ENCODE results near the gene ADAM12.

ADAM12 gene

GRCh38 chr10:126133082-126133620 lies 255.1 kb downstream of the ADAM12 start:
- no peak for TF ChIP-seq ZNF274 (IDR thresholded peaks at IDR 0.05; ENCODE audit: low read depth, low read length)
- no peak for TF ChIP-seq YY1 (IDR thresholded peaks at IDR 0.05; ENCODE audit: insufficient read depth, insufficient read length)
- TF ChIP-seq SUZ12 (IDR thresholded peaks at IDR 0.05; ENCODE audit: extremely low read depth, insufficient read depth, insufficient read length): no peak
- no peaks in the 10 kb centered on the region for H3K36me3 ChIP-seq (ENCODE audit: insufficient read depth, insufficient read length, low read length)
- H3K4me3 ChIP-seq (ENCODE audit: insufficient read length, low read depth): no peak overlapping the region
- no peak for DNase-seq (ENCODE audit: low read depth, low spot score)
- H3K27me3 ChIP-seq (ENCODE audit: insufficient read depth, insufficient read length): no peaks in the 10 kb centered on the region
- no peaks in the 10 kb centered on the region for H3K9me3 ChIP-seq (ENCODE audit: insufficient read depth, low read length)
- H3K4me1 ChIP-seq (ENCODE audit: insufficient read depth, insufficient read length): no peaks in the 10 kb centered on the region
- no peak overlapping the region for H3K9ac ChIP-seq (ENCODE audit: insufficient read length, low read depth)

- no peak overlapping the region for H3K9ac ChIP-seq (ENCODE audit: insufficient read length, low read depth)
- H3K27me3 ChIP-seq (ENCODE audit: insufficient read depth, insufficient read length): no peaks in the 10 kb centered on the region
- H3K9me3 ChIP-seq (ENCODE audit: insufficient read depth, low read length): no peaks in the 10 kb centered on the region
- no peak overlapping the region for H3K4me3 ChIP-seq (ENCODE audit: insufficient read length, low read depth)
- TF ChIP-seq YY1 (IDR thresholded peaks at IDR 0.05; ENCODE audit: insufficient read depth, insufficient read length): no peak
- TF ChIP-seq ZNF274 (IDR thresholded peaks at IDR 0.05; ENCODE audit: low read depth, low read length): no peak
- no peaks in the 10 kb centered on the region for H3K36me3 ChIP-seq (ENCODE audit: insufficient read depth, insufficient read length, low read length)
- DNase-seq (ENCODE audit: low read depth, low spot score): no peak
- no peaks in the 10 kb centered on the region for H3K4me1 ChIP-seq (ENCODE audit: insufficient read depth, insufficient read length)
These were observed 256.9 kb downstream of the ADAM12 start for GRCh38 chr10:126131341-126131740.

- no peaks in the 10 kb centered on the region for H3K27me3 ChIP-seq (ENCODE audit: insufficient read depth, insufficient read length)
- H3K9me3 ChIP-seq (ENCODE audit: insufficient read depth, low read length): no peaks in the 10 kb centered on the region
- no peak overlapping the region for H3K4me3 ChIP-seq (ENCODE audit: insufficient read length, low read depth)
- TF ChIP-seq YY1 (IDR thresholded peaks at IDR 0.05; ENCODE audit: insufficient read depth, insufficient read length) (no peak), SUZ12 (IDR thresholded peaks at IDR 0.05; ENCODE audit: extremely low read depth, insufficient read depth, insufficient read length) (no peak), ZNF274 (IDR thresholded peaks at IDR 0.05; ENCODE audit: low read depth, low read length) (no peak)
- no peaks in the 10 kb centered on the region for H3K36me3 ChIP-seq (ENCODE audit: insufficient read depth, insufficient read length, low read length)
- no peaks in the 10 kb centered on the region for H3K4me1 ChIP-seq (ENCODE audit: insufficient read depth, insufficient read length)
- no peak for DNase-seq (ENCODE audit: low read depth, low spot score)
- no peak overlapping the region for H3K9ac ChIP-seq (ENCODE audit: insufficient read length, low read depth)
These were observed 258.0 kb downstream of the ADAM12 start for GRCh38 chr10:126130271-126130710.

GRCh38 chr10:126129026-126129425 lies 259.3 kb downstream of the ADAM12 start:
- Histone ChIP-seq H3K9ac (ENCODE audit: insufficient read length, low read depth) (no peak overlapping the region), H3K9me3 (ENCODE audit: insufficient read depth, low read length) (no peaks in the 10 kb centered on the region), H3K4me1 (ENCODE audit: insufficient read depth, insufficient read length) (no peaks in the 10 kb centered on the region), H3K4me3 (ENCODE audit: insufficient read length, low read depth) (no peak overlapping the region), H3K36me3 (ENCODE audit: insufficient read depth, insufficient read length, low read length) (no peaks in the 10 kb centered on the region), H3K27me3 (ENCODE audit: insufficient read depth, insufficient read length) (no peaks in the 10 kb centered on the region)
- TF ChIP-seq YY1 (IDR thresholded peaks at IDR 0.05; ENCODE audit: insufficient read depth, insufficient read length): no peak
- no peak for DNase-seq (ENCODE audit: low read depth, low spot score)

DNA sequence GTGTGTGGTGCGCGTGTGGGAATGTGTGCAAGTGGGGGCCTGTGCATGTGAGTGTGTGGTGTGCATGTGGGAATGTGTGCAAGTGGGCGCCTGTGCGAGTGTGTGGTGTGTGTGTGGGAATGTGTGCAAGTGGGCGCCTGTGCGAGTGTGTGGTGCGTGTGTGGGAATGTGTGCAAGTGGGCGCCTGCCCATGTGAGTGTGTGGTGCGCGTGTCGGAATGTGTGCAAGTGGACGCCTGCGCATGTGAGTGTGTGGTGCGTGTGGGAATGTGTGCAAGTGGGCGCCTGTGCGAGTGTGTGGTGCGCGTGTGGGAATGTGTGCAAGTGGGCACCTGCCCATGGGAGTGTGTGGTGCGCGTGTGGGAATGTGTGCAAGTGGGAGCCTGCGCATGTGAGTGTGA lies 259.7 kb downstream of the ADAM12 start:
- no peaks in the 10 kb centered on the region for H3K27me3 ChIP-seq (ENCODE audit: insufficient read depth, insufficient read length)
- DNase-seq (ENCODE audit: low read depth, low spot score): no peak
- H3K36me3 ChIP-seq (ENCODE audit: insufficient read depth, insufficient read length, low read length): no peaks in the 10 kb centered on the region
- H3K4me1 ChIP-seq (ENCODE audit: insufficient read depth, insufficient read length): no peaks in the 10 kb centered on the region
- TF ChIP-seq ZNF274 (IDR thresholded peaks at IDR 0.05; ENCODE audit: low read depth, low read length) (no peak), SUZ12 (IDR thresholded peaks at IDR 0.05; ENCODE audit: extremely low read depth, insufficient read depth, insufficient read length) (no peak), YY1 (IDR thresholded peaks at IDR 0.05; ENCODE audit: insufficient read depth, insufficient read length) (no peak)
- H3K4me3 ChIP-seq (ENCODE audit: insufficient read length, low read depth): no peak overlapping the region
- H3K9ac ChIP-seq (ENCODE audit: insufficient read length, low read depth): no peak overlapping the region
- no peaks in the 10 kb centered on the region for H3K9me3 ChIP-seq (ENCODE audit: insufficient read depth, low read length)

GRCh38 chr10:126127481-126128029 lies 260.7 kb downstream of the ADAM12 start:
- Histone ChIP-seq H3K4me1 (ENCODE audit: insufficient read depth, insufficient read length) (no peaks in the 10 kb centered on the region), H3K9ac (ENCODE audit: insufficient read length, low read depth) (no peak overlapping the region), H3K36me3 (ENCODE audit: insufficient read depth, insufficient read length, low read length) (no peaks in the 10 kb centered on the region), H3K9me3 (ENCODE audit: insufficient read depth, low read length) (no peaks in the 10 kb centered on the region), H3K4me3 (ENCODE audit: insufficient read length, low read depth) (no peak overlapping the region), H3K27me3 (ENCODE audit: insufficient read depth, insufficient read length) (no peaks in the 10 kb centered on the region)
- TF ChIP-seq YY1 (IDR thresholded peaks at IDR 0.05; ENCODE audit: insufficient read depth, insufficient read length) (no peak), ZNF274 (IDR thresholded peaks at IDR 0.05; ENCODE audit: low read depth, low read length) (no peak), SUZ12 (IDR thresholded peaks at IDR 0.05; ENCODE audit: extremely low read depth, insufficient read depth, insufficient read length) (no peak)
- DNase-seq (ENCODE audit: low read depth, low spot score): no peak

GRCh38 chr10:126126866-126127265 lies 261.4 kb downstream of the ADAM12 start:
- H3K4me3 ChIP-seq (ENCODE audit: insufficient read length, low read depth): no peak overlapping the region
- H3K27me3 ChIP-seq (ENCODE audit: insufficient read depth, insufficient read length): no peaks in the 10 kb centered on the region
- no peaks in the 10 kb centered on the region for H3K9me3 ChIP-seq (ENCODE audit: insufficient read depth, low read length)
- TF ChIP-seq YY1 (IDR thresholded peaks at IDR 0.05; ENCODE audit: insufficient read depth, insufficient read length) (no peak), ZNF274 (IDR thresholded peaks at IDR 0.05; ENCODE audit: low read depth, low read length) (no peak)
- H3K36me3 ChIP-seq (ENCODE audit: insufficient read depth, insufficient read length, low read length): no peaks in the 10 kb centered on the region
- H3K9ac ChIP-seq (ENCODE audit: insufficient read length, low read depth): no peak overlapping the region
- no peaks in the 10 kb centered on the region for H3K4me1 ChIP-seq (ENCODE audit: insufficient read depth, insufficient read length)
- DNase-seq (ENCODE audit: low read depth, low spot score): no peak

Measured in NT2/D1 (cell line).